ENCODE results near the gene GAS2.
A peak's percentile ranks its signal among the peaks of the same experiment; 100 is the strongest.
"Not testable (repeated sequence)": the region's sequence is repeated elsewhere in the genome, so short reads cannot be mapped to it uniquely, and the experiment has no call there.

The GAS2 gene

GRCh38 chr11:22666325-22666687 is at the start of gene GAS2:
GAS2 (plus strand) TSS chr11:22666611; CDS start chr11:22674870, 8,259 bp downstream.
- DNase-seq = no peak

- DNase-seq = no peak
Measured at GRCh38 chr11:22617868-22618267, 48.5 kb upstream of the GAS2 start.

GRCh38 chr11:22624742-22625447 is 41.5 kb upstream of the GAS2 start:
- peak; percentile 75 for DNase-seq

GRCh38 chr11:22625448-22626287 is 40.7 kb upstream of the GAS2 start, which contains the start of gene FANCF:
FANCF (minus strand) TSS chr11:22625823; CDS start chr11:22625810, 13 bp downstream.
- peak; percentile 95 for DNase-seq

GRCh38 chr11:22626573-22627239 is 39.7 kb upstream of the GAS2 start:
- no peak for DNase-seq

GRCh38 chr11:22627421-22627820 is 39.0 kb upstream of the GAS2 start:
- DNase-seq = no peak

- no peak for DNase-seq
Measured at GRCh38 chr11:22633354-22633902, 33.0 kb upstream of the GAS2 start.

GRCh38 chr11:22634897-22635629 is 31.3 kb upstream of the GAS2 start:
- DNase-seq = peak; percentile 35

GRCh38 chr11:22635689-22636088 is 30.7 kb upstream of the GAS2 start:
- no peak for DNase-seq

GRCh38 chr11:22640862-22641261 is 25.5 kb upstream of the GAS2 start:
- no peak for DNase-seq

- DNase-seq = no peak
Measured at GRCh38 chr11:22641559-22641958, 24.9 kb upstream of the GAS2 start.

- not testable (repeated sequence) for DNase-seq
Measured at GRCh38 chr11:22652346-22652745, 14.1 kb upstream of the GAS2 start.

GRCh38 chr11:22656130-22656529 is 10.3 kb upstream of the GAS2 start:
- no peak for DNase-seq

- no peak for DNase-seq
Measured at GRCh38 chr11:22657101-22657694, 9.2 kb upstream of the GAS2 start.

- no peak for DNase-seq
Measured at GRCh38 chr11:22659783-22660182, 6.6 kb upstream of the GAS2 start.

GRCh38 chr11:22666688-22667439 is 453 bp downstream of the GAS2 start:
- DNase-seq = peak; percentile 36

- no peak for DNase-seq
Measured at GRCh38 chr11:22668005-22668796, 1.8 kb downstream of the GAS2 start.

GRCh38 chr11:22669368-22669767 is 3.0 kb downstream of the GAS2 start:
- no peak for DNase-seq

GRCh38 chr11:22670830-22671229 is 4.4 kb downstream of the GAS2 start:
- no peak for DNase-seq

GRCh38 chr11:22671751-22672150 is 5.3 kb downstream of the GAS2 start:
- no peak for DNase-seq
